ENCODE measurements around the gene ACVR1. TPM values are rescaled to one million over a fixed set of nuclear protein-coding genes. Genes with fewer than 3 reads are reported as not detected.
"Not testable (repeated sequence)": the region's sequence is repeated elsewhere in the genome, so short reads cannot be mapped to it uniquely, and the experiment has no call there.

ACVR1 gene
- total and polyA plus RNA-seq, 2 donors: 25.1 to 29.7 TPM

DNA sequence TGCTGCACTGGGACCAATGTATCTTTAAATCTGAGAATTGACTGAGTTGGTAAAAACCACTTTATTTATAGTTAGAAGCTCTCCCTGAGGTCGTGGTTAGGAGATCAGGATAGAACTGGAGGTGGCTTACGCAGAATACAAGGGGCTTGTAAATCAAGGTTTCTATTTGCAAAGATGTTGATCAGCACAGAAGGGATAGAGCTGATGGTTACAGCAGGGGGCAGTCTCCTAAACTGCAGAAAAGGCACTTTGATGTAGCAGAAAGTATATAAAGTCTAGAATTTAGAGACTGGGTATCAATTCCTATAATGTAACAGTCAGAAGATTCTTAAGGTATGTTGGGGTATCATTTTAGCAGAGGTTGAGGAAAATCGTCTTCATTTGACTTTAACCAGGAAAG is 25.2 kb upstream of the ACVR1 start:
- WGBS: 64% methylated on average over 3 of the region's 3 CpGs
- Histone ChIP-seq H3K27ac (ENCODE audit: low read depth) (no peak overlapping the region), H3K4me1 (ENCODE audit: insufficient read depth) (no peaks in the 10 kb centered on the region), H3K36me3 (ENCODE audit: insufficient read depth) (no peaks in the 10 kb centered on the region), H3K4me3 (ENCODE audit: low read depth, low read length) (no peak overlapping the region)
- DNase-seq (ENCODE audit: extremely low spot score): no peak

DNA sequence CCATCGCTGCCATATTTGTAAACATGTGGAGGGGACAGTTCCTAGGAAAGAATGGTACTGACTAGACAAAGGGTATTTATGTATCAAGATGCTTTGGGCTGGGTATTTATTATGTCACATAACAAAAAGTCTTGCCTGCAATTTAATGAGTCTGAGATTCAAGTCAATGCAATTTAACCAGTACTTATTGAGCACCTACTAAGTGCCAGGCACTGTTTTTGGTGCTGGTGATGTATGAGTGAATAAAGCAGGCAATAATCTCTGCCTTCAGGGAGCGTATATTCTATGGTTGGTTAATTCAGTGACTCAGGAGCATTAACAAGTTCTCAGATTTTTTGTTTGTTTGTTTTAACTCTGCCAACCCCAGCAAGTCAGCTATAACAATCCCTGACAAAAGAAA is 24.6 kb upstream of the ACVR1 start:
- Histone ChIP-seq H3K27ac (ENCODE audit: low read depth) (no peak overlapping the region), H3K4me3 (ENCODE audit: low read depth, low read length) (no peak overlapping the region), H3K4me1 (ENCODE audit: insufficient read depth) (no peaks in the 10 kb centered on the region), H3K36me3 (ENCODE audit: insufficient read depth) (no peaks in the 10 kb centered on the region)
- no peak for DNase-seq (ENCODE audit: extremely low spot score)
- 49% methylated on average over 2 of the region's 2 CpGs for WGBS

GRCh38 chr2:157900203-157900602 is 24.1 kb upstream of the ACVR1 start:
- Histone ChIP-seq H3K36me3 (ENCODE audit: insufficient read depth) (no peaks in the 10 kb centered on the region), H3K27ac (ENCODE audit: low read depth) (no peak overlapping the region), H3K4me1 (ENCODE audit: insufficient read depth) (no peaks in the 10 kb centered on the region), H3K4me3 (ENCODE audit: low read depth, low read length) (no peak overlapping the region)
- no peak for DNase-seq (ENCODE audit: extremely low spot score)
- 96% methylated on average over 2 of the region's 2 CpGs for WGBS

GRCh38 chr2:157899125-157899839 is 23.2 kb upstream of the ACVR1 start:
- H3K4me1 ChIP-seq (ENCODE audit: insufficient read depth): no peaks in the 10 kb centered on the region
- WGBS: 82% methylated on average over 7 of the region's 7 CpGs
- H3K27ac ChIP-seq (ENCODE audit: low read depth): no peak overlapping the region
- H3K36me3 ChIP-seq (ENCODE audit: insufficient read depth): no peaks in the 10 kb centered on the region
- no peak for DNase-seq (ENCODE audit: extremely low spot score)
- no peak overlapping the region for H3K4me3 ChIP-seq (ENCODE audit: low read depth, low read length)

DNA sequence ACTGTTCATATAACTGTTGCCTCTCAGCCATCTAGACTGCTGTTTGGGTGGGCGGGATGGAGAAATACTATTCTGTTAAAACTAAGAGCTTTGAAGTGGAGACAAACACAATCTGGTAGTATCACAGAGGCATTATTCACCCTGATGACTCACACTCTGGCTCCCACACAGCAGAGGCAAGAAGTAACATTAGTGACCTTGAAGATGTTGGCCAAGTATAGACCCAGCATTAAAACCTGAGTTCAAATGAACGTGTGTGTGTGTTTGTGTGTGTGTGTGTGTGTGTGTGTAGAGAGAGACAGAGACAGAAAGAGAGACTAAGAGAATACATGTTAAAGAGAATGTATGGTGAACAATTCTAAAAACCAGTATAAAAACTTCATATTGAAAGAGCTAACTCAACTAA is 22.5 kb upstream of the ACVR1 start:
- H3K27ac ChIP-seq (ENCODE audit: low read depth): no peak overlapping the region
- DNase-seq (ENCODE audit: extremely low spot score): no peak
- 37% methylated on average over 2 of the region's 2 CpGs for WGBS

GRCh38 chr2:157897106-157897971 is 21.2 kb upstream of the ACVR1 start:
- H3K27ac ChIP-seq (ENCODE audit: low read depth): peak overlapping the region; percentile 43
- H3K4me1 ChIP-seq (ENCODE audit: insufficient read depth): no peaks in the 10 kb centered on the region
- 87% methylated on average over 4 of the region's 4 CpGs for WGBS
- no peak overlapping the region for H3K4me3 ChIP-seq (ENCODE audit: low read depth, low read length)
- H3K36me3 ChIP-seq (ENCODE audit: insufficient read depth): no peaks in the 10 kb centered on the region
- no peak for DNase-seq (ENCODE audit: extremely low spot score)

More for the DNA sequence above, 22.5 kb upstream of the ACVR1 start:
- no peak overlapping the region for H3K4me3 ChIP-seq (ENCODE audit: low read depth, low read length)
- H3K4me1 ChIP-seq (ENCODE audit: insufficient read depth): no peaks in the 10 kb centered on the region
- no peaks in the 10 kb centered on the region for H3K36me3 ChIP-seq (ENCODE audit: insufficient read depth)

DNA sequence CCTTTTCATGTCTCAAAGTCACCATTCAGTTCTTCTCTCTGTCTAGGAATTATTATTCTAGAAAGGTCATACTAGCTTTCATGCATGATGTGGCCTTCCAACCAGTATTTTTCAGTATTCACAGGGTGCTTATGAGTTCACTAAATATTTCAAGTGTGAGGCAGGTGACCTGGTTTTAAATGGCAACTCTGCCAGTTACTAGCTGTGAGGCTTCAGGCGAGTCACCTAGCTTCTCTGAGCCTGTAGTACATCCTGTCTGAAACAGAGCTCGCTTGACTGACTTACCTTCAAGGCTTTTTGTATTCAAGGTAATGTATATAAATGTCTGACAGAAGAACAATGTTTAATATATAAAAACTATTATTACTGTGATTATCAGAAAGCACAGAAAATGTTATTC is 19.4 kb upstream of the ACVR1 start:
- Histone ChIP-seq H3K4me3 (ENCODE audit: low read depth, low read length) (no peak overlapping the region), H3K4me1 (ENCODE audit: insufficient read depth) (no peaks in the 10 kb centered on the region), H3K27ac (ENCODE audit: low read depth) (no peak overlapping the region), H3K36me3 (ENCODE audit: insufficient read depth) (no peaks in the 10 kb centered on the region)
- WGBS: 96% methylated on average over 2 of the region's 2 CpGs
- DNase-seq (ENCODE audit: extremely low spot score): no peak

DNA sequence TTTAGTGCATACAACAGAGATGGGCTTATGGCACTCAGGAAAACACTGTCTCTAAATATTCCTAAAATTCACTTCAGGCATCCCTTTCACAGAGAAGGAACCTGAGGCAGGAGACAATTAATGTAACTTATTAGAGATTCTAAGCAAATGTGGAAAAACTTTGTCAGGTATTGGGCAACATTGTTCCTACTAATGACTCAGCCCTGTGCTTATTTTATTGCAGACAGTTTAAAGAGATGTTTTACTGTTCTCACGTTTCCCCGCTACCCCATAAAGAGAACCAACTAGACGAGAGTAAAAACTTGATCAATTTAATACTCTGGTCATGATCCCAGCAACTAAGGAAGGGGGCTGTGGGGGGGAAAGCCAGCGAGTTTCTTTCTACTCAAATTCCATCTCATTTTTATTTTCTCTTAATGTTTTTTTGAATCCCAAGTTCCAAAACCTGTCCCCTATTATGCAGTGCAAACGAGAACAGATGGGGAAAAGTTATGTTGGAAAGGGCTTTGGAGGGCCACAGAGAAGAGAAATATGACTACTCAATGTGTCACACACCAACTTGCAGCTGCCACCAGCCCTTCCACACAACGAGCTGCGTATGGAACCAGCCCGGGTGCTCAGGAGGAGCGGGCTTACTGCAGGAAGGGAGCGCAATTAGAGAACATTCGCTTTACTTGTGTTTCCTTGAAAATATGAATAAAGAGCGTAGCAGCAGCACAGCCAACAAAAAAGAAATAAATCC is 18.7 kb upstream of the ACVR1 start:
- no peak for DNase-seq (ENCODE audit: extremely low spot score)
- H3K4me3 ChIP-seq (ENCODE audit: low read depth, low read length): no peak overlapping the region
- H3K4me1 ChIP-seq (ENCODE audit: insufficient read depth): no peaks in the 10 kb centered on the region
- WGBS: 63% methylated on average over 12 of the region's 12 CpGs
- no peak overlapping the region for H3K27ac ChIP-seq (ENCODE audit: low read depth)
- no peaks in the 10 kb centered on the region for H3K36me3 ChIP-seq (ENCODE audit: insufficient read depth)

DNA sequence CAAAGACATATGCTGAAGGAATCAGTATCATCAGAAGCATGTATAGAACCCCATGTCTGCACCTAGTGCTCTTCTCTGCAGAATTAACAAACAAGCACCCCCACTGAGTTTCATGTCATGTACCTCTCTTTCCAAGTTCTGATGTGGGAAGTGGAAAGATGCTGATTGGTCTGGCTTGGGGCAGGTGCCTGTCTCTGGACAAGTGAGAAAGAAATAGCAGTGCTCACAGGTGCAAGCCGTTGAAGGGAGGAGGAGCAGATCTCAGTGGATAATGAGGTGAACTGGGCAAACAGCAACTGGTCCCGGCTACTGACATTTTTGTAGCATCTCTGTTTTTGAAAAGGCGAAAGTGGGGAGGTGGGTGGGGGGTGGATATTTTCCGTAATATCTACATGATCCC is 17.5 kb upstream of the ACVR1 start:
- WGBS: 89% methylated on average over 4 of the region's 4 CpGs
- H3K4me3 ChIP-seq (ENCODE audit: low read depth, low read length): no peak overlapping the region
- no peaks in the 10 kb centered on the region for H3K4me1 ChIP-seq (ENCODE audit: insufficient read depth)
- H3K36me3 ChIP-seq (ENCODE audit: insufficient read depth): no peaks in the 10 kb centered on the region
- H3K27ac ChIP-seq (ENCODE audit: low read depth): no peak overlapping the region
- no peak for DNase-seq (ENCODE audit: extremely low spot score)

DNA sequence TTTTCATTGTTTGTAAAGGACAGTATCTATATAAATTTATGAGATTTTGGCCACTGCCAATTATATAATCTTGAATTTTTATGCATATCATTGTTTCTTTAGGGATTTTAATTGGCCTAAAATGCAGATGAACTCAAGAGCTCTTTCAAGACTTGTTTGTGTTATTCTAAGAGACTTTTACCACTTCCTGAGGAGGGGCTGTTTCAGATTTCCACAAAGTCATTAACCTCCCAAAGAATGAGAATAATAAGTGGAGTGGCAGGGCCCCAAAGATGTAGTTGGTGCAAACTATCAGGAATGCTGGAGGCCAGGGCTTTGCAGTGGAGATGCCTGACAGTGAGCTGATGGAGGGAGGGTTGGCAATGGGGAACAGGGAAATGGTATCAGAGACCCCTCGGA is 15.5 kb upstream of the ACVR1 start:
- Histone ChIP-seq H3K27ac (ENCODE audit: low read depth) (no peak overlapping the region), H3K36me3 (ENCODE audit: insufficient read depth) (no peaks in the 10 kb centered on the region), H3K4me3 (ENCODE audit: low read depth, low read length) (no peak overlapping the region), H3K4me1 (ENCODE audit: insufficient read depth) (no peaks in the 10 kb centered on the region)
- WGBS: 92% methylated on average over 1 of the region's 1 CpG
- no peak for DNase-seq (ENCODE audit: extremely low spot score)

DNA sequence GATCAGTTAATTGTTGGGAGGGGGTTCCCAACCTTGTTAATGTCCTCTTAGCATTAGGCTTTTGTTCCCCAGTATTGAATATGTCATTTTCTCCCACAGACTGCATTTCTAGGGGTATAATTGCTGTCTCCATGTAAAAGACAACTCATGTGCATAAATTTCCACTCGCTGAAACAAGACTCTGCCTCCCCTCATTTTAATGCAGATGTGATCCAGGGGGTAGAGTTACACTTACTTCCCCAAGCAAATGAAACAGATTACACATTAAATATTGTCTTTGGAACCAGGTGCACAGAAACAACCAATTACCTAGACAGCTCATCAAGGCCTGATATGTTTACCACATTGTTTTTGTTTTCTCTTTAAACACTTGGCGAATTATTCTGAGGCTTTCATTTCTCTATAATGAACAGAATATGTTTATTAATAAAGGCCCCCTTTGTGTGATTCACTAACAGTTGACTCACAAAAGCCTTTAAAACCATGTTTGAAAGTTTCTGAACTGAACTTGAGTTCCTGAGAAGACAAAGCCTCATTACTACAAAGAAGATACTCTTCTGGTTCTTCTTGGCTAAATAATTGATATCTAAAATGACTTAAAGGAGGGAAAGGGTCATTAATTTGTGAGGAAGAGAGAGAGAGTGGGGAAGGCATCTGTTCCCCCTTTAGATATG is 15.0 kb upstream of the ACVR1 start:
- no peak overlapping the region for H3K27ac ChIP-seq (ENCODE audit: low read depth)
- no peak overlapping the region for H3K4me3 ChIP-seq (ENCODE audit: low read depth, low read length)
- WGBS: 78% methylated on average over 2 of the region's 2 CpGs
- no peaks in the 10 kb centered on the region for H3K36me3 ChIP-seq (ENCODE audit: insufficient read depth)
- no peak for DNase-seq (ENCODE audit: extremely low spot score)
- no peaks in the 10 kb centered on the region for H3K4me1 ChIP-seq (ENCODE audit: insufficient read depth)

GRCh38 chr2:157887946-157888345 is 11.8 kb upstream of the ACVR1 start:
- no peak for DNase-seq (ENCODE audit: extremely low spot score)
- Histone ChIP-seq H3K4me3 (ENCODE audit: low read depth, low read length) (no peak overlapping the region), H3K36me3 (ENCODE audit: insufficient read depth) (no peaks in the 10 kb centered on the region), H3K4me1 (ENCODE audit: insufficient read depth) (no peaks in the 10 kb centered on the region), H3K27ac (ENCODE audit: low read depth) (no peak overlapping the region)
- 69% methylated on average over 3 of the region's 3 CpGs for WGBS

GRCh38 chr2:157884533-157884932 is 8.4 kb upstream of the ACVR1 start:
- not testable (repeated sequence) for H3K36me3 ChIP-seq (ENCODE audit: insufficient read depth); H3K27ac ChIP-seq (ENCODE audit: low read depth); H3K4me3 ChIP-seq (ENCODE audit: low read depth, low read length); DNase-seq (ENCODE audit: extremely low spot score); H3K4me1 ChIP-seq (ENCODE audit: insufficient read depth)
- 75% methylated on average over 5 of the region's 5 CpGs for WGBS

Data from urinary bladder (tissue), 4 donors.